GM20431 (cell line): Measurements from ENCODE around the gene AKR1B1.

Source experiments
- in situ Hi-C: fragments of 300-500 bp; cut with MseI, MboI; formaldehyde crosslinking; loops from one replicate; pipeline ENCODE4 v1.15.0; 2020; ENCODE audit warnings: low sequenced_read_pairs; ENCODE audit not compliant: unreplicated experiment

Gene AKR1B1

GRCh38 chr7:134472572-134473244 is 13.8 kb upstream of the AKR1B1 start:
- in situ Hi-C loops, result no loop called here

GRCh38 chr7:134470864-134471263 is 12.0 kb upstream of the AKR1B1 start:
- in situ Hi-C loops, result no loop called here

- in situ Hi-C loops, result no loop called here
Measured at GRCh38 chr7:134469622-134470021, 10.7 kb upstream of the AKR1B1 start.

GRCh38 chr7:134468475-134468874 is 9.6 kb upstream of the AKR1B1 start:
- in situ Hi-C loops, result no loop called here

GRCh38 chr7:134468054-134468453 is 9.2 kb upstream of the AKR1B1 start:
- in situ Hi-C loops, result no loop called here

GRCh38 chr7:134465491-134465890 is 6.6 kb upstream of the AKR1B1 start:
- in situ Hi-C loops, result no loop called here

GRCh38 chr7:134464496-134464895 is 5.6 kb upstream of the AKR1B1 start:
- in situ Hi-C loops, result no loop called here

GRCh38 chr7:134463751-134464150 is 4.9 kb upstream of the AKR1B1 start:
- in situ Hi-C loops, result no loop called here

GRCh38 chr7:134462337-134462925 is 3.5 kb upstream of the AKR1B1 start:
- in situ Hi-C loops, result no loop called here

GRCh38 chr7:134461916-134462315 is 3.0 kb upstream of the AKR1B1 start:
- in situ Hi-C loops, result no loop called here

- in situ Hi-C loops, result no loop called here
Measured at GRCh38 chr7:134459981-134460380, 1.1 kb upstream of the AKR1B1 start.

- in situ Hi-C loops, result no loop called here
Measured at GRCh38 chr7:134458341-134458805, 527 bp downstream of the AKR1B1 start.

GRCh38 chr7:134457210-134457609 is 1.7 kb downstream of the AKR1B1 start:
- in situ Hi-C loops, result no loop called here

GRCh38 chr7:134454277-134454676 is 4.6 kb downstream of the AKR1B1 start:
- in situ Hi-C loops, result no loop called here

- in situ Hi-C loops, result no loop called here
Measured at GRCh38 chr7:134453518-134453917, 5.4 kb downstream of the AKR1B1 start.

GRCh38 chr7:134452991-134453473 is 5.9 kb downstream of the AKR1B1 start:
- in situ Hi-C loops, result no loop called here

GRCh38 chr7:134452419-134452838 is 6.5 kb downstream of the AKR1B1 start:
- in situ Hi-C loops, result no loop called here

- in situ Hi-C loops, result no loop called here
Measured at GRCh38 chr7:134451656-134452055, 7.2 kb downstream of the AKR1B1 start.

- in situ Hi-C loops, result no loop called here
Measured at GRCh38 chr7:134450294-134451000, 8.5 kb downstream of the AKR1B1 start.

GRCh38 chr7:134449680-134450079 is 9.2 kb downstream of the AKR1B1 start:
- in situ Hi-C loops, result loop anchor here (10.0 kb wide), 1 partner anchor 165 kb away; no protein-coding TSS in a partner anchor
